GF-D8 (cell line): Measurements from ENCODE around the gene TAF8.
"Not testable (repeated sequence)": the region's sequence is repeated elsewhere in the genome, so short reads cannot be mapped to it uniquely, and the experiment has no call there.

Experiments
- DNase-seq: peaks from one replicate; lab custom pipeline; 2025; lab: John Stamatoyannopoulos, UW

The TAF8 gene

DNA sequence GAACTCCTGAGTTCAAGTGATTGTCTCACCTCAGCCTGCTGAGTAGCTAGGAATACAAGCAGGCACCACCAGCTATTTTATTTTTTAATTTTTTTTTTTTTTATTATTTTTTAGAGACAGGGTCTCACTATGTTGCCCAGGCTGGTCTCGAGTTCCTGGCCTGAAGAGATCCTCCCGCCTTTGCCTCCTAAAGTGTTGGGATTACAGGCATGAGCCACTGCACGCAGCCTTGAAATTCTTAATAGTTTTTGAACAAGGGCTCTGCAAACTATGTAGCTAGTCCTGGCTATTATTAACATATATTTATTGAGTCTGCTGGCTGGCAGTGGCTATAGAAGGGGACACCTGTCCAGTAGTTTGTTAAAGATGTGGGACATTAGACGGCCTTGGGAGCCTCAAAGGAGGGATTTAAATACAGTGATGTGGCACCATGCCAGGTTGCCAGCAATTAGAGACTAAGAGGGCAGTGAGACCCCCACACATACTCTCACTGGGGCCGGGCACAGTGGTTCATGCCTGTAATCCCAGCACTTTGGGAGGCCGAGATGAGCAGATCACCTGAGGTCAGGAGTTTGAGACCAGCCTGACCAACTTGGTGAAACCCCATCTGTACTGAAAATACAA, 21.1 kb upstream of the TAF8 start:
- no peak for DNase-seq

DNA sequence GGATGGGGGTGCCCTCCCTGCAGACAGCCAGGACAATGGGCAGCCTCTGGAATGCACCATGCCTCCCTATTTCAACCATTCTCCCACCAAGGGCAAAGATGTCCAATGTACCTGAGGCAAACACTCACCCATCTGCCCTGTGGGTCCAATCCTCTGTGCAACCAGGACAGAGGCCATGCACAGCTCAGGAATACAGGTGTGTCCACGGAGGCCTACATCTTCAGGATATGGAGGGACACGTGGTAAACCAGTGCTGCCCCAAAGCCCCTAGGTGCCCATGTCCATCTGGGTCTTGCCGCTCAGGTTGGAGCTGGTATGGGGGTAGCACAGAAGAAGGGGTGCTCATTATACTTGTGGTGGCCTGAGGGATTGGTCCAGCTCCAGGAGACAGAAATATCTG, 20.4 kb upstream of the TAF8 start:
- no peak for DNase-seq

- peak; percentile 53 for DNase-seq
Observed at GRCh38 chr6:42030585-42031506, 19.5 kb upstream of the TAF8 start.

GRCh38 chr6:42032366-42032765, 18.0 kb upstream of the TAF8 start:
- no peak for DNase-seq

GRCh38 chr6:42037669-42038068, 12.7 kb upstream of the TAF8 start:
- DNase-seq = not testable (repeated sequence)

GRCh38 chr6:42038163-42038562, 12.2 kb upstream of the TAF8 start:
- no peak for DNase-seq

GRCh38 chr6:42038811-42039408, 11.4 kb upstream of the TAF8 start:
- no peak for DNase-seq

DNA sequence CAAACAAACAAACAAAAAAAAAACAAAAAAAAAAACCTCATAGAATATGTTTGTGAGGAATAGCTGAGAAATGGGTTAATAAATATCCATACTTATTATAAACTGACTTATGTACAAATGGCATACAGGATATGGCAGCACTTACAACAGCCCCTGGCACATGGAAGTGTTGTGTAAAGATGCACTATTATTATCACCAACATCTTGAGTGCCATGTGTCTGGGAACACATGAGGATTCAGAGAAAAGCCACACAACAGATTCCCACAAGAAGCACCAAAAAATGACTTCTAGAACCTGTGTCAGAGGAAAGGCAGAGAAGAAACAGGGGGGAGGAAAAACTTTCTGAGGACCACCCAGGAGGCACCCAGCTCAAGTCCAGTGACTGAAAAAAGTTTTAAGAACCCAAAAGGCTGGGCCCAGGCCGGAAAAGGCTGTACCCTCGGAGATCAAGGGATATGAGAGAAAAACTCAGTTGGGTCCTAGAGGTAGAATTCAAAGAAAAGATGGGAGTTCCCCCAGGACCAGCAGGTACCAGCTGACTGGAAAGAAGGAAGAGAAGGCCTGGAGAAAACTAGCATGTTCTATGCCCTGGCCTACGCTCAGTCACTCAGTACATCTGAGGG, 9.4 kb upstream of the TAF8 start:
- DNase-seq = no peak

GRCh38 chr6:42041481-42042053, 8.8 kb upstream of the TAF8 start:
- DNase-seq = no peak

DNA sequence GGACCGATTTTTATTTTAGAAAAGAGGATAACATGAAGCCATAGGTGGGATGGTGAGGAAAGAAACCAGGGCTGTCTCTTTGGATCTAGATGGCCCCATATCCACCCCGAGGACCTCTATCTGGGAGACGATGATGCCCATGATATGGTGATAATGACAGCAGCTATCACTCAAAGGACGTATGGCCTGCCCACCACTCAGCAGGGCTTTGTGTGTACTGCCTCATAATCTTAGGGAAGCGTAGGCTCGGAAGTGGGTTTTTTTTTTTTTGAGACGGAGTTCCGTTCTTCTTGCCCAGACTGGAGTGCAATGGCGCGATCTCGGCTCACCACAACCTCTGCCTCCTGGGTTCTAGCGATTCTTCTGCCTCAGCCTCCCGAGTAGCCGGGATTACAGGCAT, 8.2 kb upstream of the TAF8 start:
- DNase-seq = no peak

DNA sequence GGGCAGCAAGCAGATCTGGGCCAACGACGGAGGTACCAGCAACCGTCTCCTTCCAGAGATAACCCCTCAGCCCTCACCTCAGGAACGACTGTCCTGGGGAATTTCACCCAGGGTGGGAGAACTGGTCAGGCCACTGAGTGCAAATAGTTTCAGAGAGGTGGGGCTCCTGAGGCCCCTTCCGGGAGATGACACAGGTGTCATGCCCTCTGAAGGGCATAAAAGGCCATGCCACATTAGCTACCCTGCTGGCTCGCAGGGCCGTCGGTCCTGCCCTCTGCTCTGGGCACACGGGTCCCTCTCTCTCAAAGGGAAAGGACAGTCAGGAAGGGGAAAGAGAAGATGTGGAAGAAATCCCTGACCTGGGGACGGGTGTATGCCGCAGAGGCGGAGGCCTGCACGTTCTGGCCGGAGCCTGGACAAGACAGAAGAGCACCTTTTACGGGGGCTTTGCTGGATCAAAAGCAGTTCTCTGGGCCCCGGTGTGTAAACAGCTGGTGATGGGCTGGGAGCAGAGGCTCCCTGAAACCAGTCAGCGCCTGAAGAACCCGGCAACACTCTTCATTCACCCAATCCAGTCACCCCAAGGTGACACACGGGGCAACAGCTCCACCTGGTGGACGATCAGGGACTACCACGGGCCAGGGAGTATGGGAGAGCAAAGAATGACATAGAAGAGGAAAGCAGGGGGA, 6.4 kb upstream of the TAF8 start:
- DNase-seq = peak; percentile 28

DNA sequence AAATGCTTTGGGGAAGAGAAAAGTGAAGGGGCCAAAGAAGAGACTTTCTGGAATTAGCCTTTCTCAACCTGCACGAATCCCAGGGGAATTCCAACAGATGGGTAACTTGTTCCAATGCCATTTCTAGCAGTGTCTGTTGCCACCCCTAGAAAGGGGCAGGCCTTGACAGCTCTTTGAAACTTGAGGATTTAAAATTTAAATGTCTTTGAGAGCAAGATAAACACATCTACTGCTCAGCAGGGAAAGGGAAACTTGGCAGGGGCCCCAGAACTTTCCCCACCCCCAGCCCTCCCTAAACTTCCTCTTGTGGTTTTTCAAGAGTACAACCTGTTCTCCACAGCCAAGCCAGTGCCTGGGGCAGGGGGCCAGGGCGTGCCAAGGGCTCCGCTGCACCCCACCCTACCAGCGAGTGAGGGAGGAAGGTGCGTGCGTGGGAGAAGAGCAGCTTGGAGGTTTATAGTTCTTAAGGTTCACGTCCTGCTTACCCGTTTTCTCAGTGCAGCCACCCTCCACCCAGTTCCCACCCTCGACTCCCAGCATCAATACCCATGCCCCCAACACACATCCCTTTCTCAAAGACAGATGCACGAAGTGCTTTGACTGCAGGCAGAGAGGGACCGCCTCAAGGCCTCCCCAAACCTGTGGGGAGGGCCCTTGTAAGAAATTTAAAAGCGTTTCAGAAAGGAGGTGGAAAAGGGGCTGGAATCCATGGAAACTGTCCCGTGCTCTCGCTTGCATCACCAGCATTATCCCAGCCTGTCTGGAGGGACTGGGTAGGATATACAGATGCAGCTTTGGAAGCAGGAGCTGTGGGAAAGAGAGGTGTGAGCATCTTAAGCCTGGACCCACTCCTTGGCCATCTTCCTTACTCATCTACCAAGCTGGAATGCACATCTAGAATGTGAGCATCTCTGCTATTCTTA, 4.5 kb upstream of the TAF8 start:
- peak; percentile 82 for DNase-seq

- DNase-seq = no peak
Observed at GRCh38 chr6:42046464-42047212, 3.7 kb upstream of the TAF8 start.

- DNase-seq = no peak
Observed at GRCh38 chr6:42047213-42047590, 3.1 kb upstream of the TAF8 start.

- no peak for DNase-seq
Observed at GRCh38 chr6:42047790-42048405, 2.4 kb upstream of the TAF8 start.

- DNase-seq = no peak
Observed at GRCh38 chr6:42049116-42049809, 1.1 kb upstream of the TAF8 start.

- no peak for DNase-seq
Observed at GRCh38 chr6:42049948-42050296, 402 bp upstream of the TAF8 start.

DNA sequence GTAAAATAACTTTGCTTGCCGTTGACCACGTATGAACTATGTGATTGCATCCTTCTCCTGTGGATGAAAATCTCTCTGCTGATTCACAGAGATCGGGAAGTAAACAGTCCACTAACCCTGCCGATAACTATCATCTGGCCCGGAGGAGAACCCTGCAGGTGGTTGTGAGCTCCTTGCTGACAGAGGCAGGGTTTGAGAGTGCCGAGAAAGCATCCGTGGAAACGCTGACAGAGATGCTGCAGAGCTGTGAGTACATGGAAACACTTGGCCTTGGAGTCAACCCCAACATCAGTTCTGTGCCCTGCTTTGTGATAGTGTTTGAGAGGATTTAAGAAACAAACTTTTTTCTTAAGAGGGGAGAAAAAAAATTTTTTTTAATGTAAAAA, 937 bp downstream of the TAF8 start:
- DNase-seq = no peak

DNA sequence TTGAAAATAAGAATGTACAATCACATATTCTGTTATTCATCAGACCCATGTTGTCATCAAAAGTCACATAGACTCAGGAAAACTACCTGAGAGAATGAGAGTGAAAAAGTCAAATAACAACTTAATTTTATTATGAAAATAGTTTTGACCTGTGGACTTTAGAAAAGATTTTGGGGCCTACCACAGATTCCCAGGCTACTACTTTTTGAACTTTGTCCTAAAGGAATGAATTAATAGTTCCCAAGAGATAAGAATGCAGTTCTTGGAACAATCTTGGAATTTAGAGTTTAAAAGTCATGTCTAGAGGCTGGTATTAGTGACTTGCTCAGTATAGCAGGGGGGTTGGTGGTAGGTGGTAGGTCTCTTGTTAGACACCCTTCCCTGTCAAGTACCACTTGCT, 3.3 kb downstream of the TAF8 start:
- DNase-seq = no peak
